ENCODE data around the gene ECEL1.

DNA sequence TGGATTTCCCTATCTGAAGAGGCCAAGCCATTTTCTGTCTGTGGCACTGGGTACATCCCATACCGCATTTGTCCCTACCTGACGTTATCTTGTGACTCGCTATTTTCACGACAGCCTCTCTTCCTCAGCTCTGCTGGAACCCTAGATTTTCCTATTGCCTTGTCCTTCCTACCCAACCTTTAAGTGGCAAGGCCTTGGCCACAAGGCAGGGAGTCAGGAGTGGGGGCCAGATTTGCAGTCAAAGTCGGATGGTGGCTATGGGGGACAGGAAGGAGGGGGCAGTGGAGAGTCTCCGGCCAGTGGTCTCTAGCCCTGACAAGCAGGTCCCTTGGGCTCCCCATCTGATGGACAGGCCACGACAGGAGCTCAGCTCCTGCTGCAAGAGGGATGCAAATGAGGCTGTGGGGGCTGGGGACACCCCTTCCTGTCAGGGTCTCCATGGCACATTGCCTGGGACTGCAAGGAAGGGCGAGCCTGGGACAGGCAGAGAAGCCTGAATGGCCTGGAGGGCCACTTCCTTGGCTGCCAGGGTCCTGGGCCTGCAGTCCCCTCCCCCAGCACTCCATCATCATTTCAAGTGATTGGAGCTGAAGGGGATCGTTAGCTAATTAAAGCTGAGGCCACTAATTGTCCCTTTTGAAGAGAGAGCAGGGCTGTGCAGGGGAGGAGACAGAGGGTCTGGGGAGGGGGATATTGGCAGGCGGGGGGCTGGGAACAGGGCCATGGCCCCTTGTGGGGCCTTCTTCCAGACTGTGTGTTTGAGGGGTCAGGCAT, 6.3 kb upstream of the ECEL1 start:
- TF ChIP-seq, protein P1, sequence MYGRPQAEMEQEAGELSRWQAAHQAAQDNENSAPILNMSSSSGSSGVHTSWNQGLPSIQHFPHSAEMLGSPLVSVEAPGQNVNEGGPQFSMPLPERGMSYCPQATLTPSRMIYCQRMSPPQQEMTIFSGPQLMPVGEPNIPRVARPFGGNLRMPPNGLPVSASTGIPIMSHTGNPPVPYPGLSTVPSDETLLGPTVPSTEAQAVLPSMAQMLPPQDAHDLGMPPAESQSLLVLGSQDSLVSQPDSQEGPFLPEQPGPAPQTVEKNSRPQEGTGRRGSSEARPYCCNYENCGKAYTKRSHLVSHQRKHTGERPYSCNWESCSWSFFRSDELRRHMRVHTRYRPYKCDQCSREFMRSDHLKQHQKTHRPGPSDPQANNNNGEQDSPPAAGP (tag by site-specific recombination; IDR thresholded peaks at IDR 0.05) = no peak
- no peak for TF ChIP-seq GLI4 (tag by site-specific recombination; IDR thresholded peaks at IDR 0.05)
- no peak for TF ChIP-seq BCL11A (tag by site-specific recombination; IDR thresholded peaks at IDR 0.05; ENCODE audit: low read depth)
- TF ChIP-seq ZNF404 (tag by site-specific recombination; IDR thresholded peaks at IDR 0.05) = no peak
- TF ChIP-seq HOXA7 (CRISPR knock-in tag; IDR thresholded peaks at IDR 0.05; ENCODE audit: borderline replicate concordance) = no peak
- TF ChIP-seq, protein P2, sequence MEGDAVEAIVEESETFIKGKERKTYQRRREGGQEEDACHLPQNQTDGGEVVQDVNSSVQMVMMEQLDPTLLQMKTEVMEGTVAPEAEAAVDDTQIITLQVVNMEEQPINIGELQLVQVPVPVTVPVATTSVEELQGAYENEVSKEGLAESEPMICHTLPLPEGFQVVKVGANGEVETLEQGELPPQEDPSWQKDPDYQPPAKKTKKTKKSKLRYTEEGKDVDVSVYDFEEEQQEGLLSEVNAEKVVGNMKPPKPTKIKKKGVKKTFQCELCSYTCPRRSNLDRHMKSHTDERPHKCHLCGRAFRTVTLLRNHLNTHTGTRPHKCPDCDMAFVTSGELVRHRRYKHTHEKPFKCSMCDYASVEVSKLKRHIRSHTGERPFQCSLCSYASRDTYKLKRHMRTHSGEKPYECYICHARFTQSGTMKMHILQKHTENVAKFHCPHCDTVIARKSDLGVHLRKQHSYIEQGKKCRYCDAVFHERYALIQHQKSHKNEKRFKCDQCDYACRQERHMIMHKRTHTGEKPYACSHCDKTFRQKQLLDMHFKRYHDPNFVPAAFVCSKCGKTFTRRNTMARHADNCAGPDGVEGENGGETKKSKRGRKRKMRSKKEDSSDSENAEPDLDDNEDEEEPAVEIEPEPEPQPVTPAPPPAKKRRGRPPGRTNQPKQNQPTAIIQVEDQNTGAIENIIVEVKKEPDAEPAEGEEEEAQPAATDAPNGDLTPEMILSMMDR (tag by site-specific recombination; IDR thresholded peaks at IDR 0.05) = no peak
- TF ChIP-seq, protein P3, sequence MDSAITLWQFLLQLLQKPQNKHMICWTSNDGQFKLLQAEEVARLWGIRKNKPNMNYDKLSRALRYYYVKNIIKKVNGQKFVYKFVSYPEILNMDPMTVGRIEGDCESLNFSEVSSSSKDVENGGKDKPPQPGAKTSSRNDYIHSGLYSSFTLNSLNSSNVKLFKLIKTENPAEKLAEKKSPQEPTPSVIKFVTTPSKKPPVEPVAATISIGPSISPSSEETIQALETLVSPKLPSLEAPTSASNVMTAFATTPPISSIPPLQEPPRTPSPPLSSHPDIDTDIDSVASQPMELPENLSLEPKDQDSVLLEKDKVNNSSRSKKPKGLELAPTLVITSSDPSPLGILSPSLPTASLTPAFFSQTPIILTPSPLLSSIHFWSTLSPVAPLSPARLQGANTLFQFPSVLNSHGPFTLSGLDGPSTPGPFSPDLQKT (IDR thresholded peaks at IDR 0.05; ENCODE audit: borderline replicate concordance, low read depth, low read length) = no peak
- no peak for TF ChIP-seq ZBTB48 (tag by site-specific recombination; IDR thresholded peaks at IDR 0.05)

All from HEK293 (cell line).